Suprapubic skin (tissue), 4 donors: ENCODE data around the gene C10orf62. TPM values are rescaled to one million over a fixed set of nuclear protein-coding genes. Genes with fewer than 3 reads are reported as not detected.

ENCODE experiments used
- DNase-seq, 2 donors: peaks; one replicate each; pipeline ENCODE4 v3.0.0-alpha.2; 2019; ENCODE audit warnings: low spot score in 2 of 2
- H3K27ac ChIP-seq: fragments of 200-600 bp; sonication (generic); one replicate; pipeline ENCODE4 v1.5.1; 2019
- H3K27me3 ChIP-seq: fragments of 200-600 bp; sonication (generic); one replicate; pipeline ENCODE4 v1.5.1; 2019
- H3K36me3 ChIP-seq: fragments of 200-600 bp; sonication (generic); one replicate; pipeline ENCODE4 v1.5.1; 2019
- H3K4me1 ChIP-seq: fragments of 200-600 bp; sonication (generic); one replicate; pipeline ENCODE4 v1.5.1; 2019
- H3K4me3 ChIP-seq: fragments of 200-600 bp; sonication (generic); one replicate; pipeline ENCODE4 v1.5.1; 2019; ENCODE audit warnings: mild to moderate bottlenecking
- H3K9me3 ChIP-seq: fragments of 200-600 bp; sonication (generic); one replicate; pipeline ENCODE4 v1.5.1; 2019
- CTCF ChIP-seq, 2 donors: fragments of 200-600 bp in 1 of 2; fragments of 450-650 bp in 1 of 2; sonication (generic) in 1 of 2; IDR thresholded peaks; one replicate each; pipeline ENCODE4 v1.5.1; 2016 to 2019; ENCODE audit warnings: antibody characterized with exemption in 2 of 2, mild to moderate bottlenecking in 1 of 2, moderate library complexity in 1 of 2
- EP300 ChIP-seq: sonication (generic); formaldehyde crosslinking; IDR thresholded peaks from one replicate; pipeline ENCODE4 v1.6.1; 2017; ENCODE audit warnings: antibody characterized with exemption
- POLR2A ChIP-seq, 2 donors: fragments of 450-650 bp; IDR thresholded peaks; one replicate each; pipeline ENCODE4 v1.6.1; 2017; ENCODE audit warnings: antibody characterized with exemption in 2 of 2, mild to moderate bottlenecking in 2 of 2, moderate library complexity in 2 of 2
- POLR2AphosphoS5 ChIP-seq, 3 donors: sonication (generic); formaldehyde crosslinking; IDR thresholded peaks; one replicate each; pipeline ENCODE4 v1.6.1; 2017; ENCODE audit warnings: antibody characterized with exemption in 3 of 3
- WGBS: methylation state at CpG from one replicate; pipeline ENCODE4 v1.1.5; 2018; 5-methylcytosine and 5-hydroxymethylcytosine counted together
- total RNA-seq, 4 donors: library from RNA; depleted of rRNA; stranded (reverse); fragments of >200 nt; gene quantifications; one replicate each; pipeline ENCODE4 v1.1.0, GENCODE V29; 2016

C10orf62 gene
- total RNA-seq, 4 donors from 2014 or later, result not detected

- 39% methylated on average over 10 of the region's 10 CpGs for WGBS
- H3K27me3 ChIP-seq, result no peaks in the 10 kb centered on the region
- no peak for DNase-seq
- H3K36me3 ChIP-seq, result no peaks in the 10 kb centered on the region
- H3K9me3 ChIP-seq, result no peaks in the 10 kb centered on the region
- H3K4me1 ChIP-seq, result peaks cover 24% of the 10 kb centered on the region
- peak; percentile 84 for TF ChIP-seq EP300
- TF ChIP-seq CTCF (IDR thresholded peaks at IDR 0.05), result no peak
- peak in 1 of 3 donors; percentile 12 for TF ChIP-seq POLR2AphosphoS5 (IDR thresholded peaks at IDR 0.05)
- no peak for TF ChIP-seq POLR2A (IDR thresholded peaks at IDR 0.05)
- no peak overlapping the region for H3K4me3 ChIP-seq
- H3K27ac ChIP-seq, result peak overlapping the region; percentile 72
Measured at GRCh38 chr10:97596101-97597082, 6.9 kb downstream of the C10orf62 start.

GRCh38 chr10:97597778-97598177, 8.3 kb downstream of the C10orf62 start:
- Histone ChIP-seq H3K36me3 (no peaks in the 10 kb centered on the region), H3K27ac (no peak overlapping the region), H3K9me3 (no peaks in the 10 kb centered on the region), H3K4me1 (peaks cover 24% of the 10 kb centered on the region), H3K27me3 (no peaks in the 10 kb centered on the region), H3K4me3 (no peak overlapping the region)
- TF ChIP-seq POLR2A (IDR thresholded peaks at IDR 0.05) (no peak), EP300 (no peak), POLR2AphosphoS5 (IDR thresholded peaks at IDR 0.05) (no peak), CTCF (IDR thresholded peaks at IDR 0.05) (no peak)
- 84% methylated on average over 2 of the region's 2 CpGs for WGBS
- no peak for DNase-seq

- no peaks in the 10 kb centered on the region for H3K27me3 ChIP-seq
- H3K4me3 ChIP-seq, result no peak overlapping the region
- H3K36me3 ChIP-seq, result no peaks in the 10 kb centered on the region
- no peak overlapping the region for H3K27ac ChIP-seq
- 67% methylated on average over 12 of the region's 19 CpGs for WGBS
- no peak for DNase-seq
- peaks cover 22% of the 10 kb centered on the region for H3K4me1 ChIP-seq
- TF ChIP-seq EP300, result no peak
- no peak for TF ChIP-seq POLR2AphosphoS5 (IDR thresholded peaks at IDR 0.05)
- no peak for TF ChIP-seq CTCF (IDR thresholded peaks at IDR 0.05)
- no peak for TF ChIP-seq POLR2A (IDR thresholded peaks at IDR 0.05)
- no peaks in the 10 kb centered on the region for H3K9me3 ChIP-seq
Measured at GRCh38 chr10:97598407-97599271, 9.1 kb downstream of the C10orf62 start.

- Histone ChIP-seq H3K27ac (no peak overlapping the region), H3K9me3 (no peaks in the 10 kb centered on the region), H3K27me3 (no peaks in the 10 kb centered on the region), H3K36me3 (no peaks in the 10 kb centered on the region), H3K4me3 (no peak overlapping the region), H3K4me1 (peaks cover 19% of the 10 kb centered on the region)
- no peak for DNase-seq
- 86% methylated on average over 6 of the region's 6 CpGs for WGBS
- TF ChIP-seq POLR2AphosphoS5 (IDR thresholded peaks at IDR 0.05), result no peak
- TF ChIP-seq CTCF (IDR thresholded peaks at IDR 0.05), result no peak
- TF ChIP-seq EP300, result no peak
- TF ChIP-seq POLR2A (IDR thresholded peaks at IDR 0.05), result no peak
Measured at GRCh38 chr10:97599272-97599619, 9.7 kb downstream of the C10orf62 start.

- 89% methylated on average over 1 of the region's 1 CpG for WGBS
Measured at GRCh38 chr10:97600616-97601015, 11.1 kb downstream of the C10orf62 start.

More at GRCh38 chr10:97600616-97601015, 11.1 kb downstream of the C10orf62 start:
- Histone ChIP-seq H3K36me3 (no peaks in the 10 kb centered on the region), H3K4me3 (no peak overlapping the region), H3K9me3 (no peaks in the 10 kb centered on the region), H3K4me1 (peaks cover 15% of the 10 kb centered on the region), H3K27me3 (no peaks in the 10 kb centered on the region), H3K27ac (no peak overlapping the region)
- DNase-seq, result no peak
- TF ChIP-seq EP300, result no peak
- no peak for TF ChIP-seq CTCF (IDR thresholded peaks at IDR 0.05)
- no peak for TF ChIP-seq POLR2A (IDR thresholded peaks at IDR 0.05)
- TF ChIP-seq POLR2AphosphoS5 (IDR thresholded peaks at IDR 0.05), result no peak
